Measurements from ENCODE around the gene WNK2. TPM values are rescaled to one million over a fixed set of nuclear protein-coding genes. Genes with fewer than 3 reads are reported as not detected.

Gene WNK2
- polyA plus RNA-seq, 1 experiment: not detected

DNA sequence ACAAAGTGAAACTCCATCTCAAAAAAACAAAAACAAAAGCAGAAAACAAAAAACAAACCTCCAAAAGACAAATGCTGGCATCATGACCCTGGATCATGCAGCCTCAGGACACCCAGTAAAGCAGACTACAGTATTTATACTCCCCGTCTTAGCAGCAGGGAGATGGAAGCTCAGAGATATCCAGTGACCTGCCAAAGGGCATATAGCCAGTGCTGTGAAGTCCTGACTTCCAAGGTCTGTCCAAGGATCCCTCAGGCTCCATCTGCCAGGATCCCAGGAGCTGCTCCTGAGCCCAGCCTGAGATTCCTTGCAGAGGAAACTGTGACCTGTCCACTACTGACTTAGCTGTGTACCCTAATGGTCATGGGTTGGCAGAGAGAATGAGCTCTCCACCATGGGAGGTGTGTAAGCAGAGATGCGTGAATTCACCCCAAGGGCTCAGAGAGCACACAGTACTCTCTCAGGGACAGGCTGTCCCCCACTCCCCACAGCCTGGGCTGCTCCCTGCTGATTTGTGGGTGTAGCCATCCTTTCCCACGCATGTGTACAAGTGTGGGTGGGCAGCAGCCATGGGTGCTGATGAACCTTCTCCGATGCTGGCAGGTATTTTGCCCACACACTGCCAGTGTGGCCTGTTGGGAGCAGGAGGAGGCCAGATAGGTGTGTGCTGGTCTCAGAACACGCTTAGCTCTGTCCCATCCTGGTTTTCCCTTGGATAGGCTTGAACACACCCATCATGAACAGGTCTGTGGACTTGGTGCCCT lies 2.1 kb upstream of the WNK2 start:
- ChIA-PET CTCF (no interaction called here), POLR2A (no interaction called here)
- no peak overlapping the region for H3K4me3 ChIP-seq (ENCODE audit: low read depth, low read length)
- TF ChIP-seq, protein P1, sequence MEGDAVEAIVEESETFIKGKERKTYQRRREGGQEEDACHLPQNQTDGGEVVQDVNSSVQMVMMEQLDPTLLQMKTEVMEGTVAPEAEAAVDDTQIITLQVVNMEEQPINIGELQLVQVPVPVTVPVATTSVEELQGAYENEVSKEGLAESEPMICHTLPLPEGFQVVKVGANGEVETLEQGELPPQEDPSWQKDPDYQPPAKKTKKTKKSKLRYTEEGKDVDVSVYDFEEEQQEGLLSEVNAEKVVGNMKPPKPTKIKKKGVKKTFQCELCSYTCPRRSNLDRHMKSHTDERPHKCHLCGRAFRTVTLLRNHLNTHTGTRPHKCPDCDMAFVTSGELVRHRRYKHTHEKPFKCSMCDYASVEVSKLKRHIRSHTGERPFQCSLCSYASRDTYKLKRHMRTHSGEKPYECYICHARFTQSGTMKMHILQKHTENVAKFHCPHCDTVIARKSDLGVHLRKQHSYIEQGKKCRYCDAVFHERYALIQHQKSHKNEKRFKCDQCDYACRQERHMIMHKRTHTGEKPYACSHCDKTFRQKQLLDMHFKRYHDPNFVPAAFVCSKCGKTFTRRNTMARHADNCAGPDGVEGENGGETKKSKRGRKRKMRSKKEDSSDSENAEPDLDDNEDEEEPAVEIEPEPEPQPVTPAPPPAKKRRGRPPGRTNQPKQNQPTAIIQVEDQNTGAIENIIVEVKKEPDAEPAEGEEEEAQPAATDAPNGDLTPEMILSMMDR (IDR thresholded peaks at IDR 0.05; ENCODE audit: insufficient read depth, low read depth, low read length): no peak
- H3K27me3 ChIP-seq (ENCODE audit: control insufficient read depth, insufficient read depth, low read length): peaks cover 26% of the 10 kb centered on the region
- no peak for DNase-seq (ENCODE audit: low read depth)
- no peaks in the 10 kb centered on the region for H3K36me3 ChIP-seq (ENCODE audit: control insufficient read depth, insufficient read depth, low read length)

GRCh38 chr9:93182572-93182971 lies 1.4 kb upstream of the WNK2 start:
- TF ChIP-seq, protein P1 (IDR thresholded peaks at IDR 0.05; ENCODE audit: insufficient read depth, low read depth, low read length): no peak
- DNase-seq (ENCODE audit: low read depth): no peak
- no peaks in the 10 kb centered on the region for H3K36me3 ChIP-seq (ENCODE audit: control insufficient read depth, insufficient read depth, low read length)
- CTCF ChIA-PET: no interaction called here
- POLR2A ChIA-PET: no interaction called here
- H3K27me3 ChIP-seq (ENCODE audit: control insufficient read depth, insufficient read depth, low read length): peaks cover 30% of the 10 kb centered on the region
- no peak overlapping the region for H3K4me3 ChIP-seq (ENCODE audit: low read depth, low read length)

- Histone ChIP-seq H3K27me3 (ENCODE audit: control insufficient read depth, insufficient read depth, low read length) (peaks cover 27% of the 10 kb centered on the region), H3K36me3 (ENCODE audit: control insufficient read depth, insufficient read depth, low read length) (no peaks in the 10 kb centered on the region), H3K4me3 (ENCODE audit: low read depth, low read length) (no peak overlapping the region)
- TF ChIP-seq, protein P1 (IDR thresholded peaks at IDR 0.05; ENCODE audit: insufficient read depth, low read depth, low read length): no peak
- no peak for DNase-seq (ENCODE audit: low read depth)
- CTCF ChIA-PET: no interaction called here
- POLR2A ChIA-PET: no interaction called here
Observed at GRCh38 chr9:93183131-93183662, 742 bp upstream of the WNK2 start.

- no peaks in the 10 kb centered on the region for H3K36me3 ChIP-seq (ENCODE audit: control insufficient read depth, insufficient read depth, low read length)
- H3K4me3 ChIP-seq (ENCODE audit: low read depth, low read length): no peak overlapping the region
- POLR2A ChIA-PET: no interaction called here
- CTCF ChIA-PET: no interaction called here
- TF ChIP-seq, protein P1 (IDR thresholded peaks at IDR 0.05; ENCODE audit: insufficient read depth, low read depth, low read length): no peak
- peaks cover 25% of the 10 kb centered on the region for H3K27me3 ChIP-seq (ENCODE audit: control insufficient read depth, insufficient read depth, low read length)
- DNase-seq (ENCODE audit: low read depth): no peak
Observed at GRCh38 chr9:93184432-93185265, 710 bp downstream of the WNK2 start.
